Activated T-cell treated with anti-CD3 and anti-CD28 coated beads, Interleukin-2, amount 50 U/mL, for 72 hours (primary cell): ENCODE data around the gene EPC1. TPM values are rescaled to one million over a fixed set of nuclear protein-coding genes. Genes with fewer than 3 reads are reported as not detected.
"Not testable (repeated sequence)": the region's sequence is repeated elsewhere in the genome, so short reads cannot be mapped to it uniquely, and the experiment has no call there.

ENCODE experiments used
- ATAC-seq, 2 donors: fragments of 150-1000 bp; cut with Tn5 transposase; replicated peaks in 1 of 2; 2 replicates each; pipeline ENCODE4 v1.10.0; 2021; ENCODE audit warnings: moderate library complexity in 2 of 2, mild to moderate bottlenecking in 1 of 2
- DNase-seq, 2 donors: peaks; one replicate each; pipeline ENCODE4 v3.0.0; 2021 to 2022; ENCODE audit warnings: mixed read lengths in 1 of 2
- H3K27ac Mint-ChIP-seq: one replicate; pipeline ENCODE4 v1.8.0; 2022; ENCODE audit warnings: mild to moderate bottlenecking, moderate library complexity, mixed read lengths
- H3K27me3 Mint-ChIP-seq: one replicate; pipeline ENCODE4 v1.8.0; 2022; ENCODE audit warnings: low read depth, mixed read lengths
- H3K36me3 Mint-ChIP-seq, 2 donors: one replicate each; pipeline ENCODE4 v1.8.0; 2022; ENCODE audit warnings: mixed read lengths in 2 of 2, mild to moderate bottlenecking in 1 of 2; ENCODE audit not compliant: insufficient read depth in 2 of 2
- H3K4me1 Mint-ChIP-seq: one replicate; pipeline ENCODE4 v1.8.0; 2022; ENCODE audit warnings: low read depth, mixed read lengths
- H3K4me3 Mint-ChIP-seq, 2 donors: one replicate each; pipeline ENCODE4 v1.8.0; 2022; ENCODE audit warnings: mild to moderate bottlenecking in 2 of 2, mixed read lengths in 2 of 2, moderate library complexity in 2 of 2
- H3K9me3 Mint-ChIP-seq, 2 donors: one replicate each; pipeline ENCODE4 v1.8.0; 2022; ENCODE audit warnings: mixed read lengths in 2 of 2
- total RNA-seq, 2 donors: library from RNA; stranded (reverse); gene quantifications; one replicate each; pipeline ENCODE4 v1.2.3, GENCODE V29; 2022

Gene EPC1
- total RNA-seq, 2 donors from 2014 or later, result 36.0 to 38.3 TPM

DNA sequence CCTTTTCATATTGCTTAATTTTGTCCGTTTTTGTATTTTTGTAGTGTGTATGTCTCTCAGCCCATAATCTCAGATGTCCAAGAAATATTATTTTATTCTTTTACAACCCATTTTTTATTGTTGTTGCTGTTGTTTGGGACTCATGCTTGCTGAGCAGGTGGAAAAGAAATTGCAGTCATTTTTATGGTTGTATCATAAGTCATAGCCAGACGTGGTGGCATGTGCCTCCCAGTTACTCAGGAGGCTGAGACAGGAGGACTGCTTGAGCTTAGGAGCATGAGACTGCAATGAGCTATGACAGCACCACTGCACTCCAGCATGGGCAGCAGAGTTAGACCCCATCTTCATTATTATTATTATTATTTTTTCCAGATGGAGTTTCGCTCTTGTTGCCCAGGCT is 117.8 kb downstream of the EPC1 start:
- ATAC-seq (no peak), DNase-seq (no peak)
- no peak overlapping the region for H3K27ac Mint-ChIP-seq
- no peaks in the 10 kb centered on the region for H3K9me3 Mint-ChIP-seq
- no peak overlapping the region for H3K4me3 Mint-ChIP-seq
- no peaks in the 10 kb centered on the region for H3K36me3 Mint-ChIP-seq
- H3K27me3 Mint-ChIP-seq, result no peaks in the 10 kb centered on the region
- no peaks in the 10 kb centered on the region for H3K4me1 Mint-ChIP-seq

DNA sequence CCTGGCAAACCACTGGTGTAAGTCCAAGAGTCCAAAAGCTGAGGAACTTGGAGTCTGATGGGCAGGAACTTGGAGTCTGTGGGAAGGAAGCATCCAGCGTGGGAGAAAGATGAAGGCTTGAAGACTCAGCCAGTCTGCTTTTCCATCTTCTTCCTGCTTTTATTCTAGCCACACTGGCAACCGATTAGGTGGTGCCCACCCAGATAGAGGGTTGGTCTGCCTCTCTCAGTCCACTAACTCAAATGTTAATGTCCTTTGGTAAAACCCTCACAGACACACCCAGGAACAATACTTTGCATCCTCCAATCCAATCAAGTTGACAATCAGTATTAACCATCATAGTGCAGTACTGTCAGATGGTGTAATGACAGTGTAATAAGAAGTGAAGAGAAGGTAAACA is 119.2 kb downstream of the EPC1 start:
- no peak overlapping the region for H3K4me3 Mint-ChIP-seq
- H3K27me3 Mint-ChIP-seq, result no peaks in the 10 kb centered on the region
- H3K4me1 Mint-ChIP-seq, result no peaks in the 10 kb centered on the region
- no peak for DNase-seq
- H3K9me3 Mint-ChIP-seq, result peaks cover 0 to 2% of the 10 kb centered on the region in 2 donors
- peaks cover 0 to 5% of the 10 kb centered on the region in 2 donors for H3K36me3 Mint-ChIP-seq
- ATAC-seq, result no peak
- no peak overlapping the region for H3K27ac Mint-ChIP-seq

DNA sequence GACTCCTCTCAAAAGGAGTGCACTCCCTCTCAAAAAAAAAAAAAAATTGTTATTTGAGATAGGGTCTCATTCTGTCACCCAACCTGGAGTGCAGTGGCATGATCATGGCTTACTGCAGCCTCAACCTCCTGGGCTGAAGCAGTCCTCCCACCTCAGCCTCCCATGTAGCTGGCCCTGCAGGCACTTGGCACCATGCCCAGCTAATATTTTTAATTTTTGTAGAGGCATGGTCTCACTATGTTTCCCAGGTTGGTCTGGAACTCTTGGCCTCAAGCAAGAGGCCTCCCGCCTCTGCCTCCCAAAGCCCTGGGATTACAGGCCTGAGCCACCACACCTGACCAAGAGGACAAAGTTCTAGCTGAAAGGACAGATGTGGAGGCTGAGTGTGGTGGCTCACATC is 120.3 kb downstream of the EPC1 start:
- Mint-ChIP-seq H3K27me3 (no peaks in the 10 kb centered on the region), H3K9me3 (peaks cover 0 to 5% of the 10 kb centered on the region in 2 donors), H3K36me3 (peaks cover 3 to 9% of the 10 kb centered on the region in 2 donors), H3K27ac (no peak overlapping the region), H3K4me1 (no peaks in the 10 kb centered on the region), H3K4me3 (no peak overlapping the region)
- DNase-seq (no peak), ATAC-seq (no peak)

DNA sequence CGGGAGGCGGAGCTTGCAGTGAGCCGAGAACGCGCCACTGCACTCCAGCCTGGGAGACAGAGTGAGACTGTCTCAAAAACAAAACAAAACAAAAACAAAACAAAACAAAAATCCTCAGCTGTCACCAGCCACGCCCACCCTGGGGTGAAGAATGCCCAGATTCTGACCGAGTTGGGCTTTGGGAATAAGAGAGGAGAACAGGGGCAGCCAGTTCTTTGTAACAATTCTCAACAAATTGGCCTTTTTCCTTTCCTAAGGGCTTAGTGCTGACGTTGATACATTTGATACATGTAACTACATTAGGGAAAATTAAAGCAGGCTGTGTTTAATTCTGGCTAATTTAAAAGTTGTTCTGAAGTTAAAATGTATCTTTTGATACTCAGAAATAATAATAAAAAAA is 121.0 kb downstream of the EPC1 start:
- H3K27ac Mint-ChIP-seq, result no peak overlapping the region
- H3K4me1 Mint-ChIP-seq, result no peaks in the 10 kb centered on the region
- peaks cover 0 to 5% of the 10 kb centered on the region in 2 donors for H3K9me3 Mint-ChIP-seq
- H3K36me3 Mint-ChIP-seq, result peaks cover 3 to 9% of the 10 kb centered on the region in 2 donors
- no peak overlapping the region for H3K4me3 Mint-ChIP-seq
- DNase-seq, result no peak
- ATAC-seq, result no peak
- H3K27me3 Mint-ChIP-seq, result no peaks in the 10 kb centered on the region

DNA sequence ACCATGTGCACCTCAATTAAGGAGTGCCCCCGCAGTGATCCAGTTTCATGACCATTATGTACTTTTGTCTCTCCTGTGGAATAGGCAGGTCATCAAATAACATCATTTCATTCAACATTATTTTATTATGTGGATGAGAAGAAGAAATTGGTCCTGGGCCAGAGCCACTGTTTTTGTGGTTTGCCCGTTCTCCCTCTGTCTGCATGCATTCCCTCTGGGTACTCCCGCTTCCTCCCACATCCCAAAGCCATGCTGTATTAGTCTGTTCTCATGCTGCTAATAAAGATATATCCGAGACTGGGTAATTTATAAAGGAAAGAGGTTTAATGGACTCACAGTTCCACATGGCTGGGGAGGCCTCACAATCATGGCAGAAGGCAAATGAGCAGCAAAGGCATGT is 124.6 kb downstream of the EPC1 start:
- not testable (repeated sequence) for H3K27ac Mint-ChIP-seq, H3K27me3 Mint-ChIP-seq, H3K4me3 Mint-ChIP-seq, H3K4me1 Mint-ChIP-seq, DNase-seq, ATAC-seq
- H3K9me3 Mint-ChIP-seq, result peaks cover 12% of the 10 kb centered on the region in 2 donors
- peaks cover 6 to 21% of the 10 kb centered on the region in 2 donors for H3K36me3 Mint-ChIP-seq

- not testable (repeated sequence) for H3K27ac Mint-ChIP-seq, H3K4me1 Mint-ChIP-seq, H3K4me3 Mint-ChIP-seq, DNase-seq, ATAC-seq, H3K27me3 Mint-ChIP-seq
- Mint-ChIP-seq H3K36me3 (peaks cover 6 to 21% of the 10 kb centered on the region in 2 donors), H3K9me3 (peaks cover 12% of the 10 kb centered on the region in 2 donors)
Measured at GRCh38 chr10:32219156-32219555, 127.8 kb downstream of the EPC1 start.

DNA sequence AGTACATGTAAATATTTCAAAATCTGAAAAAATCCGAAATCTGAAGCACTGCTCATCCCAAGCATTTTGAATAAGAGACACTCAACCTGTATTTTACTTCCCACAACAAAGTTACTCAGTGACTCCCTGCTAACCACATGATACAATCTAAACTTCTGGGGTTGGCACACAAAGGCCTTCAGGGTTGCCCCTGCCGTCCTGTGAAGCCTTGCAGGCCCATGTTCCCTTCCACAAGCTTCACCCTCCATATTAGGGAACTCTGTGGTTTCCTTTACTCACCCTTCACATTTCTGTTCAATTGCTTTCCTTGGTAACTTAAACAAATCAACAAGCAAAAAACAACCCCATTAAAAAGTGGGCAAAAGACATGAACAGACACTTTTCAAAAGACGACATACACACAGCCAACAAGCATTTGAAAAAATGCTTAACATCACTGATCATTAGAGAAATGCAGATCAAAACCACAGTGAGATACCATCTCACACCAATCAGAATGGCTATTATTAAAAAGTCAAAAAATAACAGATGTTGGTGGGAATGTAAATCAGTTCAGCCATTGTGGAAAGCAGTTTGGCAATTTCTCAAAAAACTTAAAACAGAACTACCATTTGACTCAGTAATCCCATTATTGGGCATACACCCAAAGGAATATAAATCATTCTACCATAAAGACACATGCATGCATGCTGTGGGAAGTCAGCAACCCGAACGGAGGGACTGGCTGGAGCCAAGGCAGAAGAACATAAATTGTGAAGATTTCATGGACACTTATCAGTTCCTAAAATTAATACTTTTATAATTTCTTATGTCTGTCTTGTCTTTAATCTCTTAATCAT is 128.5 kb downstream of the EPC1 start:
- not testable (repeated sequence) for H3K27ac Mint-ChIP-seq, ATAC-seq, H3K4me3 Mint-ChIP-seq, DNase-seq, H3K4me1 Mint-ChIP-seq, H3K27me3 Mint-ChIP-seq
- H3K9me3 Mint-ChIP-seq, result peaks cover 12% of the 10 kb centered on the region in 2 donors
- peaks cover 6 to 20% of the 10 kb centered on the region in 2 donors for H3K36me3 Mint-ChIP-seq

Other genes with a start within 250 kb of the EPC1 start
- gene CCDC7, start 99.0 kb upstream of the EPC1 start, total RNA-seq, result 10 to 100 TPM; 15.7 to 16.7 TPM